GM19467 (cell line): ENCODE measurements around the gene PGBD1.
A peak's percentile ranks its signal among the peaks of the same experiment; 100 is the strongest.

Experiments
- ATAC-seq: cut with Tn5 transposase; IDR thresholded peaks from one replicate; pipeline ENCODE4 v1.9.1; 2021; ENCODE audit warnings: mild to moderate bottlenecking, moderate library complexity; ENCODE audit not compliant: unreplicated experiment

The PGBD1 gene, protein sequence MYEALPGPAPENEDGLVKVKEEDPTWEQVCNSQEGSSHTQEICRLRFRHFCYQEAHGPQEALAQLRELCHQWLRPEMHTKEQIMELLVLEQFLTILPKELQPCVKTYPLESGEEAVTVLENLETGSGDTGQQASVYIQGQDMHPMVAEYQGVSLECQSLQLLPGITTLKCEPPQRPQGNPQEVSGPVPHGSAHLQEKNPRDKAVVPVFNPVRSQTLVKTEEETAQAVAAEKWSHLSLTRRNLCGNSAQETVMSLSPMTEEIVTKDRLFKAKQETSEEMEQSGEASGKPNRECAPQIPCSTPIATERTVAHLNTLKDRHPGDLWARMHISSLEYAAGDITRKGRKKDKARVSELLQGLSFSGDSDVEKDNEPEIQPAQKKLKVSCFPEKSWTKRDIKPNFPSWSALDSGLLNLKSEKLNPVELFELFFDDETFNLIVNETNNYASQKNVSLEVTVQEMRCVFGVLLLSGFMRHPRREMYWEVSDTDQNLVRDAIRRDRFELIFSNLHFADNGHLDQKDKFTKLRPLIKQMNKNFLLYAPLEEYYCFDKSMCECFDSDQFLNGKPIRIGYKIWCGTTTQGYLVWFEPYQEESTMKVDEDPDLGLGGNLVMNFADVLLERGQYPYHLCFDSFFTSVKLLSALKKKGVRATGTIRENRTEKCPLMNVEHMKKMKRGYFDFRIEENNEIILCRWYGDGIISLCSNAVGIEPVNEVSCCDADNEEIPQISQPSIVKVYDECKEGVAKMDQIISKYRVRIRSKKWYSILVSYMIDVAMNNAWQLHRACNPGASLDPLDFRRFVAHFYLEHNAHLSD

DNA sequence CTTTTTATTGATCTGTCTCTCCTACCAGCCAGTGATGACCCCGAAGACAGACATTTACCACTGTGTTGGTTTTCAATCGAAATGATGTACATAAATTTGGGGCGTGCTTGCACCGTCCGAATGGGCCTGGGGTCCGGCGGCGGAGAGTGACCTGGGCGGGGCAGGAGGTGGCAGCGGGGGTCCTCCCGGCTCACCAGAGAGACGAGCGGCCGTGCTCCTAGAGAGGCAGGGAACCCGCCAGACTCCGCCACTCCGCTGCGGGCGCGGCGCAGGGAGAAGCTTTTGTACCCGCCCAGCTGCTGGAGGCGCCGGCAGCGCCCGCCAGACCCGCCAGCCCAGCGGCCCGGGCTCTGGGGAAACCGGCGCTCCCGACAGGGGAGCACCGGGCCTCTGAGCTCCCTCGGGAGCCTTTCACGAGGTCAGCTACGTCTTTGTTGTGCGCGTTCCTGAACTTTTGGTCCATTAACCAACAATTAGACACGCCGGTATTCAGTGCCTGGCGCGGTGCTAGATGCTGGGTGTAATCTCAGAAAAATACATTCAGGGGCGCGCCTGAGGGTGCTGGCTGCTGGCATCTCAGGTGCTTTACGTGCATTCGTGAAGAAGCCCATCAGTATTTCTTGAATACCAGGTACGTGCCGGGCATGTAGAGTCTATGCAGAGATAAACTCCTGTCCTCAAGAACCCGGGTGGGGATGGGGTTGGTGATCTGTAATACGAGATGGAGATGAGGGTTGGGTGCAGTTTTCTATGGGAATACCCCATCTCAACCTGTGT lies at the start of gene PGBD1:
Gene PGBD1, plus strand, starts transcription at position 285 of the 777 bp plus-strand sequence. CDS start 2,242 bp downstream, outside the sequence.
- ATAC-seq: peak; percentile 75

DNA sequence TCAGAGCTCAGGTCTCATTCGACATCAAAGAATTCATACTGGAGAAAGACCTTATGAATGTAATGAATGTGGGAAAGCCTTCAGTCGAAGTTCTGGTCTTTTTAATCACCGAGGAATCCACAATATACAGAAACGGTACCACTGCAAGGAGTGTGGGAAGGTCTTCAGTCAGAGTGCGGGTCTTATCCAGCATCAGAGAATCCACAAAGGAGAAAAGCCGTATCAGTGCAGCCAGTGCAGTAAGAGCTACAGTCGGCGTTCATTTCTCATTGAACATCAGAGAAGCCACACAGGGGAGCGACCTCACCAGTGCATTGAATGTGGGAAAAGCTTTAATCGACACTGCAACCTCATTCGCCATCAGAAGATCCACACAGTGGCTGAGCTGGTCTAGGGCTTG lies 48.6 kb upstream of the PGBD1 start:
- ATAC-seq: no peak

DNA sequence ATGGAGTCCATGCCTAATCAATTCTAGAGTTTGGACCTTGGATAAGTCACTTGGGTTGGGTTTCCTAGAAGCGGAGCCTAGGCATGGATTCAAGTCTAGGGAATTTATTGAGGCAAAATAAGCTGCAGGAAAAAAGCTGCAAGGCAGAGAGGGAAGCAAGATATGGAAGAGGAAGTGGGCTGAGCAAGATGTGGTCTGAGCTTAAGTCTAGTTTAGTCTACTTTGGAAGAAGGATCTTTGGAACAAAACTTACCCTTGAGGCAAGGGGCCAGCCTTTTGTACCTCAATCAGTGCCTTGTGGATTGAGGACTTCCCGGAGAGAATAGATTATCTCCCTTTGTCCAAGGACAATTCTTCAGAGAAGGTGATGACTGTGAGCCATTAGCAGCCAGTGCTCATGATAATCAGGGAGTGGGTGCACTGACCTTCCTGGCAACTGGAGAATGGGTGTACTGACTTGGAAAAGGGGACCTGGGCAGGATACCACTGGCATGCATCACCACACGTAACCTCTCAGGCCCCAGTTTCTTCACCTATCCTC lies 45.4 kb upstream of the PGBD1 start:
- ATAC-seq: no peak

DNA sequence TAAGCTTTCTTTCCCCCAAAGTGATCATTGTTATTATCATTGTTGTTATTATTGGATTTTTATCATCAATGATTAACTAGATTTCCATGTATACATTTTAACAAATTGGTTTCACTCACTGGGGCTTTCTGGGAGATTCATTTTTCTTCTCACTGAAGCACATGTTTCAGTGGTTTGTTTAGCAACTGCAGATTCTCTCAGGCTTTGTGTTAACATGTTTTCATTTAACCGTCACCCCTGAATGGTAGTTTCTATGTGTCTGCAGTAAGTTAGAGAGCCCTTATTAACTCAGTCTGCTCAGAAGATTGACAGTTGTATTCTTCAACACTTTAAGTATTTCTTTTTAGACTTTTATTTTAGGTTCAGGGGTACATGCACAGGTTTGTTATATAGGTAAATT lies 41.7 kb upstream of the PGBD1 start:
- no peak for ATAC-seq

DNA sequence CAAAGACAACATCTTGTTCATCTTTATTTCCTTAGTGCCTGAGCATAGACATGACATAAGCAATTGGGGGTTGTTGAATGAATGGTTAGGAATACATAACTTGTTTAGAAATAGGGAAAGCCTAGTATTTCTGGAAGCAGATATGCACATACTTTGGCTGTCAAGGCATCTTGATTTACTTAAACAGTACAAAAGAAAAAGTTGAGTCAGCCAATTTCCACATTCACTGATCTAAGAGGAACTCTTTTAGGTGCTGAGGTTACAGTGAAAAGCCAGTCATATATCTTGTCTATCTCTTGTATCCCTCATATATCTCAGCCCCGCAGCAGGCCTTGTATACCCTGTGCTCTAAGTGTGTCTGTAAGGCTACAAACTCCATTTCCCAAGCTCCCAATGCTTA lies 40.9 kb upstream of the PGBD1 start:
- ATAC-seq: no peak

DNA sequence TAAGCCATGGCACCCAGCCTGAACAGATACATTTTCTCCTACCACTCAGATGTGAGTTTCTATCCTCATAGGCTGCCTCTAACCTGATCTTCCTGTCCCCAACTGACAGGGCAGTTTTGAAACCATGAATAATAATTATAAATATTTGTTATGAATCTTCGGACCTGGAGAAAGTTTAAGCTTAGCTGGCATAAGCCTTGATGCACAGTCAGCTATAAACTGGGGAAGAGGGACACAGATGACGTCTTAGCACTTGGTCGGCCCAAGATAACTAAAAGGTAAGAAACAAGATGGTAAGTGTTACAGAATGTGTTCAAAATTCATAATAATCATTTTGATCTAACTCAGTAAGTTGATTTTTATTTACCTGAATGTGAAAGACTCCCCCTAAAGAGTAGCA lies 37.4 kb upstream of the PGBD1 start:
- ATAC-seq: no peak

DNA sequence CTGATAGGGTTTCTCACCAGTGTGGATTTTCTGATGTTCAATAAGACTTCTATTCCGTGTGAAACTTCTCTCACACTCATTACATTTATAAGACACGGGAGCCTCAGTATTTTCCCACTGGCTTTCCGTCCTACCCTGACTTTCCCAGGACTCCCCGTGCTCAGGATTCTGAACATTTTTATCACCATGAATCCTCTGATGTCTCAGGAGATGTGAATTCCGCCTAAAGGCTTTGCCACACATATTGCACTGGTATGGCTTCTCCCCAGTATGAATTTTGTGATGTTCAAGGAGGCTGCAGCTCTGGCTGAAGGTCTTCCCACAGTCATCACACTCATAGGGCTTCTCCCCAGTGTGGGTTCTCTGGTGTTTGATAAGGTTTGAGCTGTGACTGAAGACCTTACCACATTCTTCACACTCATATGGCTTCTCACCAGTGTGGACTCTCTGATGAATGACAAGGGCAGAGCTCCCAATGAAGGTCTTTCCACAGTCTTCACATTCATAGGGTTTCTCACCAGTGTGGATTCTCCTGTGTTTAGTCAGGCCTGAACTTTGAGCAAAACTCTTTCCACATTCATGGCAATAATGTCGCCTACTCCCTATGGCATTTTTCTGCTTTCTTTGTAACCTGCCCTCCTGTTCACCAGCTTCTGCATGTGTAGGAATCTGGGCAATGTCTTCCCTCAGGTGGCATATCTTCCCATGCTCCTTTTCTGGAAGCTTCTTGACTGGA lies 36.0 kb upstream of the PGBD1 start:
- ATAC-seq: no peak

DNA sequence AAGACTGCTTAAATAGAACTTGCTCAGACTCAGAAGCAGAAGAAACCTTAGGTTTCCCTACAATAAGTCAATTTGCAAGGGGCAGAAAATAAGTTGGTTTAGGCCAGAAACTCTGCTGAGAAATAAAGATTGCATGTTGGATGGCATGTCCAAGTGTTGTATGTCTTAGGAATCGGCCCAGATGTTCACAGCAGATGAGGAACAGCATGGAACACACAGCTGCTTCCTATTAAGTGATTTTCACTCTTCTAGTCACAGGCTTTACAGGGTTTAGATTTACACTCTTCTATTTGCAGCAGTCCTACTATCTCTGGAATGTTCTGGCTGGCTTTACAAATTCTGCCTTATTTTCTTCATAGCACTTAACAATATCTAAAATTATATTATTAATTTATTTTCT lies 32.5 kb upstream of the PGBD1 start:
- ATAC-seq: no peak

DNA sequence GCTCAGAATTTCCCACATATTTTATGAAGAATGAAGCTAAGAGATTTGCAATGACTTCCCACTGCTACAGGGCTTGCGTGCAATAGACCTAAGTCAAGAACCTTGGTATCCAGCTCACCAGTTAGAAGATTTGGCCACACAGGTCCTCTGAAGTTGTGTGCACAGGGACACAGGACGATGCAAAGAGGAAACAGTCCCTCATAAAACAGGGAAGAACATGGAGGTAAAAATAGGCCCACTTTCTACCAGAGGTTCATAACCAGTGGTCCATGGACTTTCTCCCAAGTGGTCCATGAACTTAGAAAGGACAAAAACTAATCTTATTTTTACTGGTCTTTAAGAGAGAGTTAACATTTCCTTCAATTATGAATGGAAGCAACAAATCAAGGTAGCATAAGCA lies 30.6 kb upstream of the PGBD1 start:
- ATAC-seq: no peak

DNA sequence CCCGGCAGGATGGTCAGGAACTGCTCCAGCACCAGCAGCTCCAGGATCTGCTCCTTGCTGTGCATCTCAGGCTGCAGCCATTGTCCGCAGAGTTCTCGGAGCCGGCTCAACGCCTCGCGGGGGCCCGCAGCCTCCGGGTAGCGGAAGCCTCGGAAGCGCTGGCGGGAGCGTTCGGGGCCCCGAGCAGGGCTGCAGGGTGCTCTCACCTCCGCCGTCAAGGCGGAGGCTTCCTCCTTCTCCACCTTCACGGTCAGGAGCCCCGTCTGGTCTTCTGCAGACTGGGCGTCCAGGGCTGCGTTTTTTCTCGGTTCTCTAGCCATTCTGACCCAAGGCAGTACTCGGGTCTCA lies 29.7 kb upstream of the PGBD1 start:
- peak; percentile 42 for ATAC-seq

DNA sequence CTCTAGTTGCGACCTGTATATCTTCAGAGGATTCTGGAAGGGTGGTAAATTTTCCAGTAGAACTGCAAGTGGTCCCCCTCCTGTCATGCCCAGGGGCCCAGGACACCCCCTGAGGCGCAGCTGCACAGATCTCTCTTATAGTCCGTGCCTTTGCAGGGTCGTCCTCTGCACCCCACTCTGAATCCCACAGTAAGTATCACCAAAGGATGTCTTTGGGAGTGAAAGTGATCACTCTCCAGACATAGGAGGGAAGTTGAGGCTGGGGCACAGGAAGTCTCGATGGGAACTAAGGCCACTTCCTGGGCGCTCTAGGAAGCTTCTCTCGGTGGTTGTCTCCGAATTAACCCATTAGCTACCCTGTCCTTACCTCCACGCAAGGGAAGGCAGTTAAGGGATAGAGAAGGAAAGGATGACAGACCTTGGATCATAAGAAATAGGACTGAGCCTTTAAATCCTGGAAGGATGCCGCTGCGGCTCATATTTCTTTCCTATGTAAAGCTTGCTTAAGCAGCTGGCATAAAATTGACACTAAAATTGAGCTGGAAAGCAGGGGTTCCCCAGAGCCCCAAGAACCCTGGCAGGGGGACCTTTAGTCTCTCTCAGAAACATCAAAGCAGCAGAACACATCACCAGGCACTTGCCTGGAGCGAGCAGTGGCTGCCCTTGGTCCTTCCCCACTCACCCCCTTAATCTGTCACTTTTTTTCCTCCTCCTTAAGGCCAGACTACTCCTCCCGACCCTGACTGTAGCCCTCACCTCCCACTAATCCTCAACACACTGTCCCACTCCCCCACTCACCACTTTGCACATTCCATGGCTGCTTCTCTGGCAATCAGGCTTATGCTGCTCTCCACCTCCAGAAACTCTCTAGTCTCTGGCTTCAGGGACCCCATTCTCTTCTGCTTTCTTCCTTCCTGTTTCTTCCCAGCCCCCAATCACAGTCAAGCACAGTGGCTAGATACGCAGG lies 29.1 kb upstream of the PGBD1 start, which contains the start of gene ZKSCAN4:
Gene ZKSCAN4, minus strand, starts transcription at position 261 of the 967 bp plus-strand sequence. CDS start 289 bp downstream, outside the sequence.
- ATAC-seq: peak; percentile 68

DNA sequence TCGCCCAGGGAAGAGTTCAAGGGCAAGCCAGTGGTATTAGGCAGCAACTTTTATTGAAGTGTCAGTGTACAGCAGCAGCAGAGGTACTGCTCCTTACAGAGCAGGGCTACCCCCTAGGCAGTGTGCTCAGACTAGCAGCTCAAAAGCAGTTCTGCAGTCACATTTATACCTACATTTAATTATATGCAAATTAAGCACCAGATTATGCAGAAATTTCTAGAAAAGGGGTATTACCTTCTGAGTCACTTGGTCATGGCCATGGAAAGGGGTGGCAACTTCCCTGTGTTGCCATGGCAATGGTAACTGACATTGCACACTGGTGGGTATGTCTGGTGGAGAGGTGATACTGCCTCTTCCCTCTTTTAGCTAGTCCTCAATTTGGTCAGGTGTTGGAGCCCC lies 27.3 kb upstream of the PGBD1 start:
- no peak for ATAC-seq

DNA sequence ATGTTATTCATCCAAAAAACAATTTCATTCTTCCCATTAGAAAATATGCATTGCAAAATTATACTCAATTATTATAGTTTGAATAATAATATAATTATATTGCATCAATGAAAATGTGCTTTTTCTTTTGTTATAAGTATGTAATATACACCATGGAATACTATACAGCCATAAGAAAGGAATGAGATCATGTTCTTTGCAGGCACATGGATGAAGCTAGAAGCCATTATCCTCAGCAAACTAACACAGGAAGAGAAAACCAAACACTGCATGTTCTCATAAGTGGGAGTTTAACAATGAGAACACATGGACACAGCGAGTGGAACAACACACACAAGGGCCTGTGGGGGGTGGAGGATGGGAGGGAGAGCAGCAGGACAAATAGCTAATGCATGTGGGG lies 24.3 kb upstream of the PGBD1 start:
- ATAC-seq: no peak

DNA sequence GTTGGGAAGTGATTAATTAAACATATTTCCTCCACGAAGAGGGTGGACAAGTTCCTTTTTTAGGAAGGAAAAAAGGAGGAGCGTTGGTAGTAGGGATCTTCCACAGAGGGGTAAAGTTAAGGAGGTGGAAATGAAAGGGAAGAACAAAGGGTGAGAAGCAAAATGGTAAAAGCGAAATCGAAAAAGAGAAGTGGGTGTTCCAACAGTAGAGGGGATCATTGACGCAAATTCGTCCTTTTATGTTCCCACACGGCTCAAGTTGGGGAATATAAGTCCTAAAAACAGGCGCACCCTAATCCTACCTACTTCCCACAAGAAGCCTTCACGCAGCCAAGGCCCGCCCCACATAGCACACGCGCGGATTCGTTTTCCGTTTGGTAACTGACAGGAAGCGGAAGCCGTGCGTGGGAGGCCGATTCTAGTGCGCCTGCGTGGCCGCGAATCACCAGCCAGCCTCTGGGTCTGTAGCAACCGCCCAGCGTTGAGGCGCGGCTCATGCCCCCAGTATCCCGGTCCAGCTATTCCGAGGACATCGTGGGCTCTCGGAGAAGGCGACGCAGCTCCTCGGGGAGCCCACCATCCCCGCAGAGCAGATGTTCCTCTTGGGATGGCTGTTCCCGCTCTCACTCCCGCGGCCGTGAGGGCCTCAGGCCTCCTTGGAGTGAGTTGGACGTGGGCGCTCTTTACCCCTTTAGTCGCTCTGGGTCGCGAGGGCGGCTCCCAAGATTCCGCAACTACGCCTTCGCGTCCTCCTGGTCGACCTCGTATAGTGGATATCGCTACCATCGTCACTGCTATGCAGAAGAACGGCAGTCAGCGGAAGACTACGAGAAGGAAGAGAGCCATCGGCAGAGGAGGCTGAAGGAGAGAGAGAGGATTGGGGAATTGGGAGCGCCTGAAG lies 22.2 kb upstream of the PGBD1 start, which contains the start of gene NKAPL:
Gene NKAPL, plus strand, starts transcription at position 421 of the 901 bp plus-strand sequence. Its CDS starts 75 bp downstream, at position 496.
- ATAC-seq: no peak

DNA sequence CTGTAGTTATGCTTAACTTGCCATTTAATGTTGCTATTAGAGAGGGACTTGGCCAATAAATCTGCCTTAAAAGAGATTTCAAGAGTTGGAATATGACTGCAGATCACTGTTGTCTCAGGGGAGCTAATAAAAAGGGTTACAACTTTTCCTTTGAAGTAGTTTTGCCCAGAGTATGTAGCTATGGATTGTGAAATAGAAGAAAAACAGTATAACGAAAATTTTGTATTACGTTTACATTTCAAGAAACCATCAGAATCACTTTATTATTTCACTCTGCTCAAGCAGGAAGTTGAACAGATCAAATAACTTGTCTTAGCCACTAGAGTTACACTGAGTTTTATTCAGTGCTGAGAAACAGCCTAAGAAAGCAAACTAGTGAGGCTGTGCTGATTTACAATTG lies 17.4 kb upstream of the PGBD1 start:
- ATAC-seq: no peak

DNA sequence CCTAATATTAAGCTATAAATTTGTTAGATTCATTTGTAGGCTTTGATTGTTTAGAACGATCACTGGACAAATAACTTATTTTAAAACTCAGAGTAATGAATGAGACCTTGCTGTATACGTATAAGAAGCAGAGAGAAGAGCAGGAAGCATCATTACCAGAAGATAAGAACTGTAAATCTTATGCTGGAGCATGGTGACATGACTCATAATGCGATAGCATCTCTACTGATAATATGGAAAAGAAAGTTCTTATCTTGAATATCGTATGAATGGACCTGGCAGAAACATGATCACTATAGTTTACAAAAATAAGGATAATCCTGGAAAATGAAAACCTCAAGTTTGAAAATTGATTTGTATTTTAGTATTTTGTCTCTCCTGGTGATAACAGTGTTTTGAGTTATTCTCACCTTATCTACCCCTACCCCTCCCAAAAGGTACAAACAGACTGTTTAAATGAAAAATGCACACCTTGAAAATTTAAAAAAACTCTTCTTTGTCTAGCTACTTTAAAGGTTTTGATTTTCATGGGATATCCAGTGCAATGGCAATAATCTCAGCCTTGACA lies 16.5 kb upstream of the PGBD1 start:
- no peak for ATAC-seq

DNA sequence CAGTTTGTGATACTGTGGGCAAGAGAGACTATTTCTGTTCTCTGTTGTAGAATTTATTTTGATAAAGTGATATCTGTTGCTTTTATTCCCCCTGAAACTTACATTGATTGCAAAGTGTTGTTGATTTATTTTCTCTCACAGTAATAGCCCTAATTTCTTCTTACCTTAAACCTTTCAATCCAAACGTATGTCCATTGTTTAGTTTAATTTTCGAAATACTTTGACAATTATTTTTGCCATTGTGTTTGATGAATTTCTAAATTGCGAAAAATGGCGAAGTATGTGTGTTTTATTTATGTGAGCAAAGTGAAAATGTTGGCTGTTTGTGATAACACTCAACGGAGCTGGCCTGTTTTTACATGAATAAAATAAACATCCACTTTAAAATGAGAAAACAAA lies 14.8 kb upstream of the PGBD1 start:
- ATAC-seq: no peak
